GM18520 (cell line): Measurements from ENCODE around the gene ISYNA1.

Experiments
- ATAC-seq: cut with Tn5 transposase; IDR thresholded peaks from one replicate; pipeline ENCODE4 v1.9.1; 2021; ENCODE audit not compliant: unreplicated experiment

Gene ISYNA1

GRCh38 chr19:18445262-18445948 is 7.5 kb upstream of the ISYNA1 start:
- ATAC-seq, result no peak

DNA sequence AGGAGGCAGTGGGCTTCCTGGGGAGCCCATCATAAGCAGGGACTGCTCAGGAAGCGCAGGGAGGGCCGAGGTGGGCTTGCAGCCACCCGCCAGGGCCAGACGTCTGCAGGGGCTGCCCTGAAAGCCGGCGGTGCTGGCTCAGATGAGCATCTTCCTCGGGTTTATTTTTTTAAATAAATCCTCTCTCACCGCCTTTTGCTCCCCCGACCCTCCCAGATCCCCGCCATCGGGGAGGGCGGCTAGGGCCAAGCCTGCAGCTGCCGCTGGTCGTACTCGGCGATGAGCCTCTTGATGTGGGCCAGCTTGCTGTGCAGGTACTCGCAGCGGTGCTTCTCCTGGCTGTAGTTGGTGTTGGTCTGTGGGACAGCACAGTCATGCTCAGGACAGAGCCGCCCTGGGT is 6.6 kb upstream of the ISYNA1 start:
- ATAC-seq, result no peak

DNA sequence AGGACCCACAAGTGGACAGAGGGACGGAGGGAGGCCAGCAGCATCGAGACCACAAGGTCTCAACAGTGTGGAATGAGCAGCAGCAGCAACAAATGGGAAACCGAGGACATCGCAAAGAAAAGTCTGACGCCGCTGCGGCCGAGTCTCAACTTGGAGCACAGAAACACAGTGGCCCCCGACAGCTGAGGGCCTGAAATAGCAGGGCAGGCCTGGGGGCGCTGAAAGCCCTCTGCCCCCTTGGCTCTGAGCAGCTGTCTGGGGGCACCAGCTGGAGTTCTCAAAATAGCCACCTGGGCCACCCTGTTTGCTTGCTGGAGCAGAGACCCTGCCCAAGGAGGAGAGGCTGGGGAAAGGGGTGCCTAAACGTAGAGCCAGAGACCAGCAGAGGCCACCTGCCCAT is 5.9 kb upstream of the ISYNA1 start:
- ATAC-seq, result no peak

DNA sequence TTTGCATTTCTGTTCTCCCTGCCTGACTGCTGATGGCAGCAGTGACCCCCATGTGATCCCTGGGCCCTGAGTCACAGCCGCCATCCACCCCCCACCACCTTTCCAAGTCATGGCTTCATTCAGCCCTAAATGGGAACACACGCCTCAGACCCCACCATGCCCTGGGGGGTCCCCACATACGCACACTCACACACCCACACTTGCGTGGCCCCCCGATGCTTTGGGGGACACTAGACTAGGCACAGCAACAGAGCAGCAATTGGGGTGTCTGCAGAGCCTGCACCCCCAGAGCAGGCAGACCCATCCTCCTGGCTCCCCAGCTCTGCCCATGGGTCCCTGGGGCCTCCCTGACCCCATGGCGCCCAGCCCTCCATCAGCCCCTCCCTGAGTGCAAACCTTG is 5.5 kb upstream of the ISYNA1 start:
- no peak for ATAC-seq

DNA sequence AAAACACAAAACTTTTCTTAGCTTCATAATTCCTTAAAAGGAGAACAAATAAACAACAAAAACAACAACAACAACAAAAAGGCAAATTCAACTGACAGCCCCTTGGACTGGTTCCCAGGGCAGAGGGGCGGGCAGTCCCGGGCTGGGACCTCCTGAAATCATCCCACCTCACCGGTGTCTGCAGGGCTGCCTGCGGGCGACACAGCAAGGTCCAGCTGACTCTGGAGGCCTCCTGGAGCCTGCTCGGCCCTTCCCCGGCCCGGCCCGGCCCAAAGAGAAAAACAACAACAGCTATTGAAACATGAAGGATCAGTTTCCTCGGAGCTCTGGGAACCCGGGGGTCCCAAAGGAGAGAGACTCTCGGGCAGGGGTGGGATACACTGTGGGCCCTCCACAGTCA is 5.0 kb upstream of the ISYNA1 start:
- ATAC-seq, result no peak

DNA sequence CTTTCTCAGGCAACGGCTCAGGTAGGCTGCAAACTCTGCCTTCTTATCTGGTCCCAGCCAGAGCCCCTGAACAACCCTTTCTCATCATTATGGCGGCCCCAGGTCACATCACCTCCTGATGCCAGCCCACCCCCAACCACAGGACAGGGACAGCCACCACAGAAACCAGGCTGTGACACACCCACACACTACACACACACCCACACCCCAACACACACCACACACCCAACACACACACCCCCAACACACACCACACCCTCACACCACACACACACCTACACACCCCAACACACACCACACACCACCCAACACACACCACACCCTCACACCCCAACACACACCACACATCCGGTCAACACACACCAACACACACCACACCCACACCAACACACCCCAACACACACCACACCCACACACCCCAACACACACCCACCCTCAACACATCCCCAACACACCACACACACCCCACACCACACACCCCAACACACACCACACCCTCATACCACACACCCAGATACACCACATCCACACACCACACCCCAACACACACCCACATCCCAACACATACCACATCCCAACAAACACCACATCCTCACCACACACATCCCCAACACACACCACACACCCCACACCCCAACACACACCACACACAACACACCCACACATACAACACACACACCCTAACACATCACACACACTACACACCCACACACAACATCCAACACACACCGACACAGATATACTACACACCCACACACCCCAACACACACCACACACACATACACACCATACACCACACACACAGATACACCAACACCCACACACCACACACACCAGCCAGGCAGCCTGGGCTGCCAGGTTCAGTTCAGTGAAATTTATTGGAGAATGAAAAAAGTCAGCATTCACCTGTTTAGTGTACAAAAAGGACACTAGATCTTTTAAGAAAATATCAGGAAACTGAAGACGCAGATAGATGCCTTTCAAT is 4.2 kb upstream of the ISYNA1 start:
- ATAC-seq, result no peak

DNA sequence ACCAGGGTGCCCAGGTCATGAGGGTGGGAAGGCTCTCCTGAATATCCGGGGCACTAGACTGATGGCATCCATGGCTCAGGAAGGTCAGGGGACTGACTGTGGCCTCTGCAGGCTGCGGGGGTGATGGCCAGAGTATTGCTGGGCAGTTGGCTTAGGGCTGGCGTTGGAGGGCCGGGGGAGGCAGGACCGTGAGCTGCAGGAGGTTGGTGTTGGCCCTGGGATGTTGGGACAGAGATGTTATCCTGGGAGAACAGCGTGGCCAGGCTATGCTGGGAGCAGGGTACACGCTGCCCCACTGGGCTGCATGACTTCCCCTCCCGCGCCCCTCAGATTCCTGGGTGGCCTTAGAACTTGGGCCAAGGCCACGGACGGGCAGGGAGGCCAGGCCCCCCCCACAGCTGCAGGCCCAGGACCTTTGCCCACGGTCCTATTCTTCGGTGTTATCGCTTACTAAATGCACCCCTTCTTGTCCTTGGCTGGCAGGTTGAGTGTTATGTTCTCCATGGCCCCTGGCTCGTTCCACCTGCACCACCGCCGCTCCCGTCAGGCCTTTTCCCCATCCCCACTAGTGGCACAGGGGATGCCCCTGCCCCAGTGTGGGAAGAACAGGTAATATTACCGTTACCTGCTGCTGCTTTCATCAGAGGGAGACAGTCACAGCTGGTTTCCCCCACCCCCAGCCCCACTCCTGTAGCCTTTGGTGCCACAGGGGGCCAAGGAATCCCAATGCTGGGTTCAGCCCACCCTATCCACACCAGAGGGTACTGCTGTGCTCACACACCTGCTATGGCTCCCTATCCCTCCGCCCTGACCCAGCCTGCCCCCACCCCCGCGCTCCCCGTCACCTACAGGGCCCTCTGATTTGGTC is 3.2 kb upstream of the ISYNA1 start:
- ATAC-seq, result no peak

DNA sequence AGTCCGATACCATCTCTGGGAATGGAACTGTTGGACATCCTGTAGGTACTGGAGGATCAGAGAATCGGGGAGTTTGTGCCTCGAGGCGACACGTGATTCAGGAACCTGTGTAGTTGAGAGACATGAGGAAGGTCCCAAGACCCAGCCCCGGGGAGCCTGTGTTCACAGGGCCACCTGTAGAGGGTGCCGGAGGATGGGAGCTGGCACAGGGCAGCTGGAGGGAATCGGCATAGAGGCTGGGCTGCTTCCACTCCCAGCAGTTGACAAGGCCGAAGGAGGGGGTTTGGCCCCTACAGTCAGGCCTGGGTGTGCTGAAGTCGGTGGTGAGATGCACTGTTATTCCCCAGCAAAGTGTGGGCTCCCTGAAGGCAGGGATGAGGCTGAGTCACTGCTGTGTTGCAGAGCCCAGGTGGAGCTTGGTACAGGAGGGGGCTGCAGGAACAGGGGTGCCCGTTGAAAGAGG is 2.5 kb upstream of the ISYNA1 start:
- ATAC-seq, result no peak

GRCh38 chr19:18439910-18440237 is 1.9 kb upstream of the ISYNA1 start:
- ATAC-seq, result no peak

DNA sequence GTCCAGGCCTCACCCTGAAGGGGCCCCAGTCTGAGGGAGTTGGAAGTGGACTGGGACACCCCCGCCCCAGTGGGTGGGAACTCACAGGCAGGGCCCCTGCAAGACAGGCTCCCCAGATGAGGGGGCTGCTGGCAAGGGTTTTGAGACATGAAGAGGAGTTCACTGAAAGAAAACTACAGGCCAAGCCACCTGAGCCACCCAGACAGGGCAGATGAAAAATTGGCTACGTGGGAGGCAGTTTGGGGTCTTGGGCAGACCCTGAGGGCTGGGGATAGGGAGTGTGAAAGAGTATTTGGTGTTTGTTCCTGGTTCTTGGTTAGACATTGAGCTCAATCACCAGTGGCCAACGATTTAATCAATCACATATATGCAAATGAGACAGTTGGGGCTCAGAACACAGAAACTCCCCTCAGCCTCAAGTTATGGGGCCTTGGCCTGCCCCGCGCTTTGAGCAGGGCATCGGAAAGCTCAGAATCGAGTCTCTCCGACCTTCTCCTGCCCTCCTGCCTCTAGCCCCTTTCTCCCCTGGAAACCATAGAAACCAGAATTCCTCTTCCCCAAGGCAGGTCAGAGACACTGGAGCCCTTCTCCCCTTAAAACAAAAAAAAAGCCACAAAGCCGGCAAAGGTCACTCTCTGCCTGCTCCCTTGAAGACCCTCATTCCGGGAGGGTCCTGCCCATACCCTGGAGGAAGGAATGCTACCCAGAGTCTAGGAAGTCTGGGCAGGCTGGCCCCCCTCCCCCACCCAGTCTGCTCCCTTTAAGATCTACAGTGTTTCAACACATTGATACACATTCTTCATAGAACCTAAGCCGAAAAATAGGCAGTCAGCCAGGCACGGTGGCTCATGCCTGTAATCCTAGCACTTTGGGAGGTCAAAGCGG is 1.3 kb upstream of the ISYNA1 start:
- ATAC-seq, result no peak

DNA sequence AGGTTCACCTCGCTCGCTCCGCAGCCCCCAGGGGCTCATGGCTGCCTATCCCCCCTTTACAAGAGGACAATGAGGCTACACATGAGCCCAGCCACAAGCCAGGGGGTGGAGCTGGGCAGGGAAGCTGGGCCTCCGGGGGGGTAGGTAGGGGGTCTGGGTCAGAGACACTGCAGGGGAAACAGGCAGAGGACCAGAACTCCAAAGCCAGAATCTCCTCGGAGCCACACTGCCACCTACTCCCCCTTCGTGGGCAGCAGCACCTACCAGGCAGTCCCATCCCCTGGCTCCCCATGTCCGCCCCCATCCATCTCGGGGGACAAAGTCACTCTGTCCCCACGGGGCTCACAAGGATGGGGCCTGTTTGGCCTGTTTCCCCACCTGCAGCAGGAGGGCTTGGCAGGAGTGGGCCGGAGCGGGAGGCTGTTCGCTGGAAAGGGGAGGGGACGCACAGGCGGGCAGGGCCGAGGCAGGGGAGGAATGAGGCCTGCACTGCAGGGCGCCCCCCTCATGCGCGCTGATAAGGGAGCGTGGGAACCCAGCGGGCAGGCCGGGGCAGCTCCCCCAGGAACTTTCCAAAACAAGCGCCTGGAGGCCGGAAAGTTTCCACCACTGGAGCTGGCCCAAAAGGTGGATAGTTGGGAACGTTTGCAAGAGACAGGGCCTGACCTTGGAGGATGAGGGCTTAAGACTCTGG is 545 bp upstream of the ISYNA1 start:
- no peak for ATAC-seq

DNA sequence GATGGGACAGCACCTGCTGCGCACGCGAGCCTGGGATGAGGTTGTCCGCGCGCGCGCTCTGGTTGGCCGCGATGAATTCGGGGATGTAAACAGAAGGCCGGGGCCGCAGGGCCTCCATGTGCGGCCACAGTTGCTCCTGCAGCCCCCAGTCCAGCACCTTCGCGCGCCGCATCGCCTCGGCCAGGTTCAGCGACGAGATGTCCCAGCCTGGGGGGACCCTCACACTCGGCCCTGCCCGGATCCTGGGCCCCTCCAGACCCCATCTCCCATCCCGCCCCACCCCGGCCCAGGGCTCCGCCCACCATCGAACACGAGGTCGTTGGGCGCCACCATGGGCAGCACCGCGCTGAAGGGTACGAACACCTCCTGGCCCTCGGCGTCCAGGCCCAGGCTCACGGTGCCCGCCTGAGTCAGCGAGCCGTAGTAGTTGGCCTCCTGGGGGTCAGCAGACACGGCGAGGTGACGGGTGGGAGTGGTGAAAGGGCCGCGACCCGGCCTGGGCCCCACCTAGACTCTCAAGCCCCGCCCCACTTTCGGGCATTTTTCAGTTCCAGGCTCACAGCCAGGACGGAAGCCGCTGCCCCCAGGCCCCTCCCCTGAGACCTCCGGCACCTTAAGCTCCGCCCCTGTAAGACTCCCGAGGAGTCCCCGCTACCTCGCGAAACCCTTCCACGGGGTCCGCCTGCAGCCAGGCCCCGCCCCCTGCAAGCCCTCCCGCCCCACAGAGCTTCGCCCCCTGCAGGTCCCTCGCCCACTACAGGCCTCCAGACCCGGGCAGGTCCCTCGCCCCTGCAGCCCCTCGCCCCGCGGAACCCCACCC is 1.1 kb downstream of the ISYNA1 start:
- ATAC-seq, result peak; percentile 29

DNA sequence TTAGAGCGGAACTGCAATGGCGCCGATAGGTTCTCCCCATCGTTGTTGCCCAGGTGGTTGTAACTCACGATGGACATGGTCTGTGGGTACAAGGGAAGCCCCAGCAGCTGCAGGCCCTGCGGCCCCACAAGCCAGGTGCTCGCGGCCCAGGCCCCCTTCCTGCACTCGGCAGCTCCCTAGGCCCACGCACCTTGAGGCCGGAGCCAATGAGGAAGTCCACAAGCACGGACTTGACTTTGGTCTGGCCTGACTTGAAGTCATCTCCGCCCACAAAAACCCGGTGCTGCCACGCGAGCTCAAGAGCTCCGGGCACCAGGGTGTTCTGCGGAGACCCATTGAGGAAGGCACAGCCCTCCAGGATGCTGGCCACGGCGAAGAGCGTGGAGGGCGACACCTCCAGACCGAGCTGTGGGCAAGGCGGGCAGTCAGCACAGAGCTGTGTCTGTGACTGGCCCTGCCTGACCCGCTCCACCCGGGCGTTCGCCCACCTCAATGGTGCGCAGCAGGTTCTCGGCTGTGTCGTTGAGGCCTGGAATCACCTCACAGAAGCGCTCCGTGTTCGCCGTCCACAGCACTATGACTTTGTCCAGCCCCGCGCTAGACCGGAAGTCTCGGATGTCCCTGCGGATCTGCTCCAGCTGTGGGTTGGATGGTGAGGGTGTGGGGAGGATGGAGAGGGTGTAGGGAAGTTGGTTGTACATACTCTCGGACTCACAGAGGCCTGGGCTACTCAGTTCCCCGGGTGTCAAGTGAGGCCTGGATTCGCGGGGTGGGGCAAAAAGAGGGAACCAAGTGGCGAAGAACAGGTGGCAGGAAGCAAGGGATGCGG is 1.9 kb downstream of the ISYNA1 start:
- ATAC-seq, result no peak

DNA sequence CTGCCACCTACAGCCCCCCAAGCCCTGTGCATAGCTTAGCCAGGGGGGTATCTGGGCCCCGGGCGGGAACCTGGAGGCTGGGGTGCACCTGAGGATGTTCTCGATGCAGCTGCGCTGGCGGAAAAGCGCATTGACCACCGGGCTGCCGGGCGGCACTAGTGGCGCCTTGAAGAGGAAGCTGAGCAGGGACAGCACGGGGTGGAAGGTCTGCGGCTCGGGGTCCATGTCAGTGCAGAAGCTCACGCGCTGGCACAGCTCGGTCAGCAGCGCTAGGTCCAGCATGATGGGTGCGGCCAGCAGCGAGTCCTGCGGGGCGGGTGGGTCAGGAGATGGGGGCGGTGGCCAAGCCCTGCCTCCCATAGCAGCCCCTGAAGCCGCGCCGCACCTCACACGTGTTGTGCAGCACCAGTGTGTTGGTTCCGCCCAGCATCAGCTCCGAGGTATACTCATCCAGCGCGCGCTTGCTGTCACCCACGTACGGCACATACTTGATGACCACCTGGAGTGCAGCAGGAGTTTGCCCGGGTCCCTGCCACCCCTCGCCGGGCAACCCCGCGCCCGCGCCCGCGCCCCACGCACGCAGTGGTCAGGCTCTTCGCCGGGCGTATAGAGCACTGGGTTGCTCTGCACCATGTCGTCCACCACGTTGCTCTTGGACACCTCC is 2.6 kb downstream of the ISYNA1 start:
- no peak for ATAC-seq

DNA sequence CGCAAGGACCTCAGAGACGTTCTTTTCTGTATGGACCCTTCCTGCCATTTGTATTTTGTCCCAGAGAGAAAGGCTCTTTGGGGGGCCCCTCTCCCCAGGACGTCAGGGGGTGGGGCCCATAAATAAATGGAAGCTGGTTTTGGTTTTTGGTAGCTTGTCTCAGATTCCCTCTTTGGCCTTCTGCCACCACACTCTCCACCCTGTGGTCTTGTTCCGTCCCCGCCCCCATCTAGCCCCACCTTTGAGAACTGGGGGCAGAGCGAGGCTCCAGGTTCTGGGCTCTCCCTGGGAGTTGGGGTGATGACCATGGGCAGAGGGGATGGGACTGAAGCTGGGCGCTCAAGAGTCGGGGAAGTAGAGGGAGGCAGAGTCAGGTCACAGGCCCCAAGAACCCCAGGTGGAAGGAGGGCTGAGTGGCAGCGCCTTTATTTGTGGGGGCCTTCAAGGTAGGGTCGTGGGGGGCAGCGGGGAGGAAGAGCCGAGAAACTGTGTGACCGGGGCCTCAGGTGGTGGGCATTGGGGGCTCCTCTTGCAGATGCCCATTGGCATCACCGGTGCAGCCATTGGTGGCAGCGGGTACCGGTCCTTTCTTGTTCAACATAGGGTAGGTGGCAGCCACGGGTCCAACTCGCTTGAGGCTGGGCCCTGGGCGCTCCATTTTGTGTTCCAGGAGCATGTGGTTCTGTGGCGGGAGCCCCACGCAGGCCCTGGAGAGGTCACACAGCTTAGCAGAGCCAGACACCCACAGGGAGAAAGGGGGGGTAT is 3.3 kb downstream of the ISYNA1 start:
- ATAC-seq, result no peak

DNA sequence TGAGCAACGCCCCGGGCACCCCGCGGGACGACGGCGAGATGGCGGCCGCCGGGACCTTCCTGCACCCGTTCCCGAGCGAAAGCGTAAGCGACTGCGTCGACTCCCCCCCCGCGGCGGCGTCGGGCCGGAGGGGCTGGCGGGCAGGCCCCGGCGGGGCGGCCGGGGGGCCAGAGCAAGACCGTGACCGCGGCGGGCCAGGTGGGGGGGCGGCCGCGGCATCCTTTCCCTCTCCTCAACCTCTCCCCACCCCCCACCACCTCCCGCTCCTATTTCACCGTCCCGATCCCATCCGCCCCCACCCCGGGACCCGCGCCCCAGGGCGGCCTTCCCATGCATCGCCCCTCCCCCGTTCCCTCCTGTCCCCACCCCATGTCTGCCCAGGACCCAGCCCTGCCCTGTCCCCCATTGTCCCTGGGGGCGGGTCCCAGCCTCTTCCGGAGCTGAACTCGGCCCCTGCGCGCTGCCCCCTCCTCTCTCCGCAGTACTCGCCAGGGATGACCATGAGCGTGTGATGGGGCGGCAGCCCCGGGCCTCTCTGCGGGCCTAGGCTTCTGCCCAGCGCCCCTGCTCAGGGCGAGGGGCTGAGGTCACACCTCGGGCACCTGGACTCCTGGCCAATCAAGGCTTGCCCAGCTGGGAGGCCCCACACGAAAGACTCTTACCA is 4.1 kb downstream of the ISYNA1 start:
- ATAC-seq, result no peak
